Activated CD4-positive, alpha-beta T cell treated with anti-CD3 and anti-CD28 coated beads for 36 hours (primary cell): Measurements from ENCODE around the gene NINJ2. TPM values are rescaled to one million over a fixed set of nuclear protein-coding genes. Genes with fewer than 3 reads are reported as not detected.
"Not testable (repeated sequence)": the region's sequence is repeated elsewhere in the genome, so short reads cannot be mapped to it uniquely, and the experiment has no call there.

Source experiments
- ATAC-seq: fragments of 200-7000 bp; cut with Tn5 transposase; one replicate; pipeline ENCODE4 v1.10.0; 2021; ENCODE audit warnings: mild to moderate bottlenecking, moderate library complexity
- CTCF ChIA-PET: fragments of 350-600 bp; sonication (Branson Sonifier 250); formaldehyde crosslinking; loops from one replicate; lab custom pipeline; 2021; ENCODE audit warnings: antibody characterized with exemption; lab: Charles Lee
- POLR2A ChIA-PET: fragments of 350-600 bp; sonication (Branson Sonifier 250); formaldehyde crosslinking; loops from one replicate; lab custom pipeline; 2021; ENCODE audit warnings: antibody characterized with exemption, inconsistent platforms; lab: Charles Lee
- DNase-seq: peaks from one replicate; pipeline ENCODE4 v3.0.0-alpha.2; 2020
- H3K27ac Mint-ChIP-seq: one replicate; pipeline ENCODE4 v1.8.0; 2021; ENCODE audit warnings: mixed read lengths
- H3K27me3 Mint-ChIP-seq: one replicate; pipeline ENCODE4 v1.8.0; 2021; ENCODE audit warnings: mixed read lengths
- H3K36me3 Mint-ChIP-seq: one replicate; pipeline ENCODE4 v1.8.0; 2021; ENCODE audit warnings: low read depth, mixed read lengths
- H3K4me1 Mint-ChIP-seq: one replicate; pipeline ENCODE4 v1.8.0; 2021; ENCODE audit warnings: mixed read lengths
- H3K4me3 Mint-ChIP-seq: one replicate; pipeline ENCODE4 v1.8.0; 2021; ENCODE audit warnings: mild to moderate bottlenecking, moderate library complexity, mixed read lengths
- H3K9me3 Mint-ChIP-seq: one replicate; pipeline ENCODE4 v1.8.0; 2021; ENCODE audit warnings: low read depth, mixed read lengths
- intact Hi-C, 2 experiments: fragments of 100-400 bp; cut with DNase I in 1 of 2; cut with micrococcal nuclease in 1 of 2; formaldehyde crosslinking; loops; one replicate each; pipeline versions ENCODE4 v1.14.2 to v1.15.1; 2022 to 2024; cut with DNase I, micrococcal nuclease
- total RNA-seq, 2 experiments: library from RNA; stranded (reverse); gene quantifications; one replicate each; pipeline ENCODE4 v1.2.3, GENCODE V29; 2021

NINJ2 gene
- total RNA-seq, 2 experiments from 2014 or later, result 3.5 to 5.7 TPM

DNA sequence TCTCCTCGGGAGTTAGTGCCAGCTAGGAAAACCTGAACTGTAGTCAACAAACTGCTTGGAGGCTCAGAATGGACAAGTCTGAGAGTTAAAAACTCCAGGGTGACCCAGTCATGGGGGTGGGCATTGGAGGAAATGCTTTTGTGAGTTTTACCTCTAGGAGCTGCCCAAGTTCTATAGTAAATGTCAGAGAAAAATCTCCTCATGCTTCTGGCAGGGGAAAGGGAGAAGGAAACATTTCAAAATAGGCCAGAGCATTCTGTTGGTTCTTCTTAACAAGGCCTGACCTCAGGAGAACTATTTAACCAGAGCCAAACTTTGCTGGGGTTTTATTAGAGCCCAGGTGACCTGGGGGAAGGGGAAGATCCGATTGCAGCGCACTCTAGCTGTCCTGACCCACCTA, 12.3 kb downstream of the NINJ2 start:
- no peak overlapping the region for H3K27ac Mint-ChIP-seq
- H3K36me3 Mint-ChIP-seq, result no peaks in the 10 kb centered on the region
- ATAC-seq (no peak), DNase-seq (no peak)
- intact Hi-C loops, result no loop called here
- H3K4me3 Mint-ChIP-seq, result no peak overlapping the region
- no peaks in the 10 kb centered on the region for H3K9me3 Mint-ChIP-seq
- ChIA-PET POLR2A (no interaction called here), CTCF (interaction anchor here (0.6 to 1.2 kb wide), 4 partner anchors 9 to 166 kb away, joined by 3 to 4 read pairs (median 3); no protein-coding TSS in a partner anchor)
- H3K4me1 Mint-ChIP-seq, result peaks cover 7% of the 10 kb centered on the region
- no peaks in the 10 kb centered on the region for H3K27me3 Mint-ChIP-seq

DNA sequence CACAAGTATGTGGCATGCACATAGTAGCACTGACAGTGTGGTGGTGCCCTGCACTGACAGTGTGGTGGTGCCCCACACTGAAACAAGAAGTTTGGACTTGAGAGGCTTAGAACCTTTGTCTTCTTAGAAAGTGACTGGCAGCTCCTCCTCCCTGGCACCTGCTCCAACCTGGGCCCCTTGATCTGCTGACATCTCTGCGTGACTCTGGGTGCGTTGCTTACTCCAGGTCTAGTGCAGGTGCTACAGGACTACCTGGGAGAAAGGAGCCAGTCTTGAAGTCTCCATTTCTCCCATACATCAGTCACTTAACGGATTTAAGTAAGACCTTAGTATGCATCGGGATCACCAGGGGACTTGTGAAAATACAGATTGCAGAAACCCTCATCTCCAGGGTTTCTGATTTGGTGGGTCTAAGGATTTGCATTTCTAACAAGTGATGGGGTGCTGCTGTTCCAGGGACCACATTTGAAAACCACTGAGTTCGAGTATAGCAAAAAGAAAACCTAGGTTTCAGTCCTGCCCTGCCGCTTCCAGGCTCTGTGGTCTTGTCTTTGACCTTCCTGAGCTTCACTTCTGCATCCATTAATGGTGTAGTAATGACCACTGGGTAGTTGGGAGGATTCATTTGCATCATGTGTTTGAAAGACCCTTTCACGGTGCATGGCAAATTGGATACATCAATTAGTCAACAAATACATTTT, 15.7 kb downstream of the NINJ2 start:
- POLR2A ChIA-PET, result no interaction called here
- H3K27ac Mint-ChIP-seq, result no peak overlapping the region
- CTCF ChIA-PET, result no interaction called here
- ATAC-seq, result no peak
- no peak for DNase-seq
- H3K4me3 Mint-ChIP-seq, result no peak overlapping the region
- no peaks in the 10 kb centered on the region for H3K27me3 Mint-ChIP-seq
- no peaks in the 10 kb centered on the region for H3K36me3 Mint-ChIP-seq
- H3K9me3 Mint-ChIP-seq, result no peaks in the 10 kb centered on the region
- peaks cover 30% of the 10 kb centered on the region for H3K4me1 Mint-ChIP-seq
- intact Hi-C loops, result no loop called here

DNA sequence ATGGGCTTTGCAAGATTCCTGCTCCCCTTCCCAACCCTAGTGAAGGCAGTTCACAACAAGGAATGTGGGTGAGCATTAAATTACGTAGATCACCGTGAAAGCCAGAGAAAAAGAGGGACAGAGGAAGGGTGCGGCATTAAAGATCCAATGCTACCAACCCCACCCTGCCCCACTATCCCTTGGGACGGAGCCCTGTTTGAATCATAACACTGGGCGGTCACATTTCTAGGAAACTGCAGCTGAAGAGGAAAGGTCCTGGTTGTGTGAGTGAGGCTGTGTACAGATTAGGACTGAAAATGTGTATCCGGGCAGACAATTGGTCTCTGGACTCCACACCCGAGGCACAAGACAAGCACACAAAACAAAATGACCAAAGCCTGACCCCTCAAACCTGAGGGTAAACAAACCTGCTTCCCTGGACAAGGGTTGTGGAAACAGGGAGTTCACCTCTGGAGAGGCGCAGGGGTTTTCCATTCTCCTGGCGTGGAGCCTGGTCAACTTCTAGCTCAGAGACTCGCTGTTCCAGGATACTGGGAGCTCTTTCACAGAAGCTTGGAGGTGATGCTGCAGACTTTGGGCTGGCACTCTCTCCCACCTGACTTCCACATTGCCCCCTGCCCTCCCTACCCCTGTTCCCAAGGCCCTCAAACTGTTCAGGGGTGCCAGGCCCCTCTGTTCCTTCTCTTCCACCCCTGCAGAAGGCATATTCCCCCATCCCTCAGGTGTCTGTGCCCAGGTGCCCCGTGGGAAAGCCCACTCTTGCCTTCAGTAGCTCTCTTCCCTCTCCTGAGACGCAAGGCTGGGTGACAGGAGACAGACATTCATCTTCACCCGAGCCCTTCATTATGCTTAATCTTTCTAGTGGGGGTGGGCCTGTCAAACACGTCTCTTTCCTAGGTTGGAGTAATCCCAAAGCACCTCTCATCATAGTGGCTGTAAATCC, 16.5 kb downstream of the NINJ2 start:
- POLR2A ChIA-PET, result no interaction called here
- Mint-ChIP-seq H3K27ac (no peak overlapping the region), H3K36me3 (no peaks in the 10 kb centered on the region), H3K9me3 (no peaks in the 10 kb centered on the region), H3K27me3 (no peaks in the 10 kb centered on the region), H3K4me1 (peaks cover 35% of the 10 kb centered on the region), H3K4me3 (no peak overlapping the region)
- DNase-seq (no peak), ATAC-seq (no peak)
- CTCF ChIA-PET, result no interaction called here
- intact Hi-C loops, result no loop called here

DNA sequence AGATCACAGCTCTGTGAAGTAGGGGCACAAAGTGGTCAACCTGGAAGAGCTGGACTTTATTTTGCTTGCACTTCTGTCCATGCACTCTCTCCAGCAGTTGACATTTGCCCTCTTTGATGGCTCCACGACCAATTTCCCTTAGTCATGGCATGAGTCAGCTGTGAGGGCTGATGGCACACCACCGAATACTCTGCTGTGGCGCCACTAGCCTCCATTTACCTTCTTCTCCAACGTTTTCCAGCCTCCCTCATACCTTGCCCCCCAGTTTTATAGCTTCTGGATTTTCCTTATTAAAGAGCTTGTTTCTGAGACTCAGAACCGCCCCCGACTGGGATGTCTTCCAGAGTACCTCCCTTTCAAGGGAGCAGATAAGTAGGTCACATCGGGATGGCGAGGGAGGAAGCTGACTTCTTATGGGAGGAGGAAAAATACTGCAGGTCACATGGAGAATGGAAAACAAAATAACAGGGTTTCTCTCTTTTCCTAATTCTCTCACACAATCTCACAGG, 17.6 kb downstream of the NINJ2 start:
- no peaks in the 10 kb centered on the region for H3K9me3 Mint-ChIP-seq
- intact Hi-C loops, result no loop called here
- no peak for DNase-seq
- H3K4me1 Mint-ChIP-seq, result peaks cover 40% of the 10 kb centered on the region
- no peak for ATAC-seq
- H3K4me3 Mint-ChIP-seq, result no peak overlapping the region
- H3K27me3 Mint-ChIP-seq, result no peaks in the 10 kb centered on the region
- no peaks in the 10 kb centered on the region for H3K36me3 Mint-ChIP-seq
- ChIA-PET POLR2A (no interaction called here), CTCF (interaction anchor here (1.0 kb wide), 1 partner anchor 304 kb away, joined by 3 read pairs; the partner anchor contains the start of gene RAD52)
- no peak overlapping the region for H3K27ac Mint-ChIP-seq

DNA sequence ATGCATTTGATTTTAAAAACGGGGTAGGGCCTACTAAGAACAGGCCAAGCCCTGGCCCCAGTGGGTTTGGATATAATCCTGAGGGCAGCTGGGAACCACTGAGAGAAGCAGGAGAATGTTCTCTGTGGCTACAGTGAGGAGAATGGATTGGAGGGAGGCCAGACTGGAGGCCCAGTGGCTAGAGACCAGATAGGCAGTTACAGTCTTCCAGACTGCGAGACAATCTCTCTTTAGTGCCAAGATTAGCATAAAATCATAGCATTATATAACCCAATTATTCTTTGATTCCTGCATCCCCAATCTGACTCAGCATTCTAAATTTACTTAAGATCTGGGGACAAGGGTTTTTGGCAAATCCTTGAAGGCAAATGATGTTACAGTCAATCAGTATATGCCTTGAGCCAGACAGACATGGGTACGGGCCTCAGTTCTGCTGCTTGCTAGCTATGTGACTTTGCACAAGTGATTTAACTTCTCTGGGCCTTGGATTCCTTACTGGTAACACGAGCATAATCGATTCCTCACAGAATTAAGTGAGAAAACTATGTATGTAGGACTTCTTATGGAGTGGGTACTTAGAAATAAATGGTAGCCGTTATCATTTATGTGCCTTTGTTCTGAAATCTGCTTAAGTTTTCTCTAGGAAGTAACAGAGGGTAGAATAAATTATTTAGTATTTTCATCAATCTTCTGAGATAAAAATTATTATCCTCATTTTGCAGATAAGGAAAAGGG, 18.3 kb downstream of the NINJ2 start:
- POLR2A ChIA-PET, result no interaction called here

DNA sequence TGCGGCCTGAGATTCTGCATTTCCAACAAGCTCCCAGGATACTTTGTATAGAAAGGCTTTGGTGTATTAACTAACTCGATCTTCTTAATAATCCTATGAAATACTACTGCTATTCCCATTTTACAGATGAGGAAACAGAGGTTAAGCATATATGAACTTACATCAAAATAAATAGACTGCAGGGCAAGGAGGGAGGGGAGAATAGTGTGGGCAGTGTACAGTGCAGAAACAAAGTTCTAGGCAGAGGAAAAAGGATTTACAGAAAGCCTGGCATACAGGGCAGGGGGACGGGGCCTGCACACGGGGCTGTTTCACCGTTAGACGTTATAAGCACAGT, 19.0 kb downstream of the NINJ2 start:
- POLR2A ChIA-PET, result no interaction called here
- Mint-ChIP-seq H3K36me3 (no peaks in the 10 kb centered on the region), H3K27ac (peak overlapping the region; percentile 97), H3K4me3 (peak overlapping the region; percentile 83), H3K4me1 (peaks cover 53% of the 10 kb centered on the region), H3K27me3 (no peaks in the 10 kb centered on the region), H3K9me3 (no peaks in the 10 kb centered on the region)
- ATAC-seq, result no peak
- intact Hi-C loops, result no loop called here
- DNase-seq, result no peak
- CTCF ChIA-PET, result interaction anchor here (0.6 to 1.0 kb wide), 3 partner anchors 17 to 482 kb away, joined by 3 to 4 read pairs (median 4); no protein-coding TSS in a partner anchor

More for the DNA sequence above, 18.3 kb downstream of the NINJ2 start:
- Mint-ChIP-seq H3K27me3 (no peaks in the 10 kb centered on the region), H3K36me3 (no peaks in the 10 kb centered on the region), H3K27ac (no peak overlapping the region), H3K4me3 (no peak overlapping the region), H3K4me1 (peaks cover 46% of the 10 kb centered on the region), H3K9me3 (no peaks in the 10 kb centered on the region)
- DNase-seq (no peak), ATAC-seq (no peak)
- CTCF ChIA-PET, result interaction anchor here (1.0 kb wide), 1 partner anchor 304 kb away, joined by 3 read pairs; the partner anchor contains the start of gene RAD52
- intact Hi-C loops, result no loop called here

DNA sequence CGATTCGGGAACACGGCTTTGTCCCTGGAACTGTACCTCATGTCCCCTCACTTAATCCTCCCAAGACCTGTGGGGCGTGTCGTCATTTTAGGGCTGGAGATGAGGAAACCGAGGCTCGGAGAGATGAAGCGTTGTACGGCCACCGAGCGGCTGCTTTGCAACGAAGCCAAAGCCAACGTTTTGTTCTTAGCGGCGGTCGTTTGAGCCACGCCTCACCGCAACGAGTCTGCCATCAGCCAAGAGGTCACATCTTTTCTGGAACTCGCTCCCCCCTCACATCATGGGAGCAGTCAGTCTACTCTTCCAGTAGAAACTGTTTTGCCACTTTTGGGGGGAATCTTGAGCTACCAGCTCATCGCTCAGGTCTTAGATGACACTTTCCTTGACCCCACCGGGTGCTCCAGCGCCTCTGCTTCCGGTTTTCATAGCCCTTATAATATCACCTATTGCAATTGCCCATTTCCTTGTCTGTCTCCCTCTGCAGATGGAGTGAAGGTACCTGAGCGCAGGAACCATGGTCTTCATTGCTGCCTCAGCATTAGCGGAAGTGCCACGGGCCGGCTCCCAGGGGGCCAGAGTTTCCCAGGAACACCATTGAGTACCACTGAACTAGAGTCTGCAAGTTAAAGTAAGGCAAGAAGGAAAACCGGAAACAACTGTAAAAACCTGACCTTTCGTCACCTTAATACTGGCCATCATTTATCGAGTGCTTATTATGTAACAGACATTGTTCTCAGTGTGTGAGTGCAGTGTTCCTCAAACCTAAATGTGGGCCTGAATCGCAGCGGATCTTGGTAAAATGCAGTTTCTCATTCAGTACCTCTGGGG, 19.6 kb downstream of the NINJ2 start:
- H3K4me1 Mint-ChIP-seq, result peaks cover 59% of the 10 kb centered on the region
- ChIA-PET CTCF (interaction anchor here (0.6 to 1.0 kb wide), 3 partner anchors 16 to 482 kb away, joined by 3 to 4 read pairs (median 4); no protein-coding TSS in a partner anchor), POLR2A (interaction anchor here (0.7 kb wide), 1 partner anchor 68 kb away, joined by 3 read pairs; no protein-coding TSS in a partner anchor)
- H3K9me3 Mint-ChIP-seq, result no peaks in the 10 kb centered on the region
- no peak for ATAC-seq
- H3K36me3 Mint-ChIP-seq, result no peaks in the 10 kb centered on the region
- intact Hi-C loops, result loop anchor here (1.0 to 2.0 kb wide), 5 partner anchors 23 to 306 kb away; partner anchors contain the start of gene RAD52 (in 1 of the 2)
- no peaks in the 10 kb centered on the region for H3K27me3 Mint-ChIP-seq
- peak overlapping the region; percentile 83 for H3K4me3 Mint-ChIP-seq
- H3K27ac Mint-ChIP-seq, result peak overlapping the region; percentile 97
- DNase-seq, result no peak

DNA sequence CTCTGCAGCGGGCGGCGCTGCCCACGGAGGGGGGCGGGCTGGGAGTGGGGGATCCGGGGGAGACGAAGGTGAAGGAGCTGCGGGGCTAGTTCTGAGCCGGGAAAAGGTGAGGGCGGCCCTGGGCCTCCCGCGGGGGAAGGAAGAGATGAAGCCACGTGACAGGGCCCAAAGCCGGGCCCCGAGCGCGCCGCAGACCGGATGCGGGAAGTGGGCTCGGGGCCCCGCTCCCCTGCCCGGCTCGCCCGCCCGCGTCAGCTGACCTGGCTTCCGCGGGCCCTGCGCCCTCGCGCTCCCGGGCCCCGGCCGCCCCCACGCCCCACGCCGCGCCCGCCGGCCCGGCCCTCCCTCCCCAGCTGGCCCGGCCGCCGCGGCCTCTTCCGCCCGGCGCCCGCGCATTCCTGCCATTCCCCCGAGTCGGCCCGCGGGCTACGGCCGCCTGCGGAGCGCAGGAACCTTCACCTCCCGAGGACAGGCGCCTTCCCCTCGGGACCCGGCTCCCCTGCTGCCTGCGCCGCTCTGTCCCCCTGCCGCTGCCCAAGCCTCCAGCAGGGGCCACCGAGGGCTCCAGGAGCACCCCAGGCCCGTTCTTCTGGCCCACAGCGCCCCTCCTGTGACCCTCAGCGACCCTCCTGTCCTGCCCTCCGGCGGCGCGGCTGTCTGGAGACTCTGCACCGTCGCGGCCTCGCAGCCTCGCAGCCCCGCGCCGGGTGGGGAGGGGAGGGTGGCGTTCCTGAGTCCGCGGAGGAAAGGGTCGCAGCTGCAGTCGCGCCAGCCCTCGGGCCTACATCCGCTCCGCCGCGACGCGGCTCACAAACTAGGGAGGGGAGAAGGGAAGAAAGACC, 20.4 kb downstream of the NINJ2 start:
- H3K27ac Mint-ChIP-seq, result peak overlapping the region; percentile 97
- ATAC-seq (peak; percentile 59), DNase-seq (peak; percentile 85)
- H3K36me3 Mint-ChIP-seq, result no peaks in the 10 kb centered on the region
- intact Hi-C loops, result loop anchor here (1.0 to 2.0 kb wide), 6 partner anchors 24 to 306 kb away; partner anchors contain the start of gene RAD52 (in 1 of the 2)
- H3K4me1 Mint-ChIP-seq, result peaks cover 64% of the 10 kb centered on the region
- CTCF ChIA-PET, result interaction anchor here (1.0 to 1.8 kb wide), 3 partner anchors 15 to 108 kb away, joined by 3 to 6 read pairs (median 5); no protein-coding TSS in a partner anchor
- POLR2A ChIA-PET, result interaction anchor here (1.0 kb wide), 1 partner anchor 20 kb away, joined by 3 read pairs; no protein-coding TSS in a partner anchor
- peak overlapping the region; percentile 83 for H3K4me3 Mint-ChIP-seq
- no peaks in the 10 kb centered on the region for H3K9me3 Mint-ChIP-seq
- H3K27me3 Mint-ChIP-seq, result no peaks in the 10 kb centered on the region

DNA sequence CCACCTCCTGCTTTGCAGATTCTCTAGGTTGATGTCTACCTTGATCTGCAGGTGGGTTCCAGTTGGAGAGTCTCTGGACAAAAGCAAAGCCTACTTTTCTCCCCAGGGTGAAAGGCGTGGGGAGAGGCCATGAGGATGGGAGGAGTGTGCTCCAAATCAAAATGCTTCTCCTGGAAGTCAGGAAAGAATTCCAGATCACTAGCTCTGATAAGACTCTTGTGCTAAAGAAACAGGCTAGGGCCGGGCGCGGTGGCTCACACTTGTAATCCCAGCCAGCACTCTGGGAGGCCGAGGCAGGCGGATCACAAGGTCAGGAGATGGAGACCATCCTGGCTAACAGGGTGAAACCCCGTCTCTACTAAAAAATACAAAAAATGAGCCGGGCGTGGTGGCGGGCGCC, 21.9 kb downstream of the NINJ2 start:
- H3K27ac Mint-ChIP-seq, ATAC-seq, H3K36me3 Mint-ChIP-seq, DNase-seq, intact Hi-C loops, H3K27me3 Mint-ChIP-seq, H3K4me3 Mint-ChIP-seq, H3K9me3 Mint-ChIP-seq, POLR2A ChIA-PET: not testable (repeated sequence)
- peaks cover 66% of the 10 kb centered on the region for H3K4me1 Mint-ChIP-seq
- CTCF ChIA-PET, result interaction anchor here (0.9 to 1.8 kb wide), 3 partner anchors 9 to 110 kb away, joined by 4 to 6 read pairs (median 5); no protein-coding TSS in a partner anchor
